ENCODE results near the gene MACROD2. TPM values are rescaled to one million over a fixed set of nuclear protein-coding genes. Genes with fewer than 3 reads are reported as not detected.

Gene MACROD2
- total and polyA plus RNA-seq, 2 donors (not counting 1 experiment from before 2014, with no cell fraction given): 5.3 to 6.7 TPM

- H3K9me3 ChIP-seq (ENCODE audit: control extremely low read depth in 1 of 3, control insufficient read depth in 2 of 3, insufficient read depth in 1 of 3, low read length in 2 of 3): peaks cover 8 to 9% (median 8%) of the 10 kb centered on the region in 3 donors
- no peaks in the 10 kb centered on the region for H4K20me1 ChIP-seq (ENCODE audit: control insufficient read depth, insufficient read depth, low read length, poor library complexity, severe bottlenecking)
- H3K4me1 ChIP-seq (ENCODE audit: control insufficient read depth in 2 of 2, insufficient read depth in 2 of 2, low read length in 2 of 2): peaks cover 38 to 48% of the 10 kb centered on the region in 2 donors
- H3K4me2 ChIP-seq (replicated peaks; ENCODE audit: low read depth, low read length, poor library complexity, severe bottlenecking): peak overlapping the region; percentile 44
- no CpG with 5 or more reads among the region's 1 CpG for WGBS (ENCODE audit: insufficient coverage)
- no peaks in the 10 kb centered on the region for H3K79me2 ChIP-seq (ENCODE audit: control insufficient read depth, insufficient read depth, low read length)
- H3K27ac Mint-ChIP-seq: peak overlapping the region; percentile 90
- peak overlapping the region; percentile 67 to 80 for H3K27ac ChIP-seq (ENCODE audit: low read length in 2 of 2)
- DNase-seq (peak; percentile 70), ATAC-seq (ENCODE audit: low read depth) (peak; percentile 82)
- H3K4me3 ChIP-seq (ENCODE audit: control extremely low read depth in 1 of 5, extremely low read depth in 1 of 5, insufficient read depth in 1 of 5, low read depth in 2 of 5, low read length in 4 of 5): no peak overlapping the region
- H3K36me3 ChIP-seq (replicated peaks in 1 of 2; ENCODE audit: control extremely low read depth in 1 of 2, control insufficient read depth in 1 of 2, extremely low read depth in 1 of 2, insufficient read depth in 2 of 2, low read length in 1 of 2): no peaks in the 10 kb centered on the region
- no peak for TF ChIP-seq EZH2 (IDR thresholded peaks at IDR 0.05; ENCODE audit: borderline replicate concordance, insufficient read depth, low read depth, low read length, poor library complexity, severe bottlenecking)
- TF ChIP-seq, protein P1, sequence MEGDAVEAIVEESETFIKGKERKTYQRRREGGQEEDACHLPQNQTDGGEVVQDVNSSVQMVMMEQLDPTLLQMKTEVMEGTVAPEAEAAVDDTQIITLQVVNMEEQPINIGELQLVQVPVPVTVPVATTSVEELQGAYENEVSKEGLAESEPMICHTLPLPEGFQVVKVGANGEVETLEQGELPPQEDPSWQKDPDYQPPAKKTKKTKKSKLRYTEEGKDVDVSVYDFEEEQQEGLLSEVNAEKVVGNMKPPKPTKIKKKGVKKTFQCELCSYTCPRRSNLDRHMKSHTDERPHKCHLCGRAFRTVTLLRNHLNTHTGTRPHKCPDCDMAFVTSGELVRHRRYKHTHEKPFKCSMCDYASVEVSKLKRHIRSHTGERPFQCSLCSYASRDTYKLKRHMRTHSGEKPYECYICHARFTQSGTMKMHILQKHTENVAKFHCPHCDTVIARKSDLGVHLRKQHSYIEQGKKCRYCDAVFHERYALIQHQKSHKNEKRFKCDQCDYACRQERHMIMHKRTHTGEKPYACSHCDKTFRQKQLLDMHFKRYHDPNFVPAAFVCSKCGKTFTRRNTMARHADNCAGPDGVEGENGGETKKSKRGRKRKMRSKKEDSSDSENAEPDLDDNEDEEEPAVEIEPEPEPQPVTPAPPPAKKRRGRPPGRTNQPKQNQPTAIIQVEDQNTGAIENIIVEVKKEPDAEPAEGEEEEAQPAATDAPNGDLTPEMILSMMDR (IDR thresholded peaks at IDR 0.05): no peak
- POLR2A ChIA-PET: interaction anchor here (0.7 to 1.3 kb wide), 3 partner anchors 15 to 351 kb away, joined by 3 read pairs; no protein-coding TSS in a partner anchor
- H3K9ac ChIP-seq (ENCODE audit: low read length): peak overlapping the region; percentile 5
- no peaks in the 10 kb centered on the region for H3K27me3 ChIP-seq (replicated peaks in 1 of 4; ENCODE audit: control extremely low read depth in 1 of 4, control insufficient read depth in 3 of 4, insufficient read depth in 4 of 4, low read length in 3 of 4)
- peaks cover 59% of the 10 kb centered on the region for H3K4me1 Mint-ChIP-seq
- CTCF ChIA-PET: interaction anchor here (1.2 kb wide), 2 partner anchors 19 to 406 kb away, joined by 3 read pairs; no protein-coding TSS in a partner anchor
- no peaks in the 10 kb centered on the region for H3K27me3 Mint-ChIP-seq
- H3K9me3 Mint-ChIP-seq (ENCODE audit: insufficient read depth): peaks cover 8% of the 10 kb centered on the region
- intact Hi-C loops (cut with micrococcal nuclease): loop anchor here (1.0 to 2.0 kb wide), 5 partner anchors 9 to 89 kb away; no protein-coding TSS in a partner anchor
- H3K4me3 Mint-ChIP-seq: peak overlapping the region; percentile 62
- H2AFZ ChIP-seq (ENCODE audit: insufficient read depth, low read depth, low read length, poor library complexity, severe bottlenecking): peak overlapping the region; percentile 65
These were observed 2074.2 kb downstream of the MACROD2 start for GRCh38 chr20:16069389-16070010.

- Histone ChIP-seq H3K27me3 (replicated peaks in 1 of 4; ENCODE audit: control extremely low read depth in 1 of 4, control insufficient read depth in 3 of 4, insufficient read depth in 4 of 4, low read length in 3 of 4) (no peaks in the 10 kb centered on the region), H3K9ac (ENCODE audit: low read length) (no peak overlapping the region), H2AFZ (ENCODE audit: insufficient read depth, low read depth, low read length, poor library complexity, severe bottlenecking) (peak overlapping the region; percentile 7), H3K27ac (ENCODE audit: low read length in 2 of 2) (no peak overlapping the region), H4K20me1 (ENCODE audit: control insufficient read depth, insufficient read depth, low read length, poor library complexity, severe bottlenecking) (no peaks in the 10 kb centered on the region), H3K4me3 (ENCODE audit: control extremely low read depth in 1 of 5, extremely low read depth in 1 of 5, insufficient read depth in 1 of 5, low read depth in 2 of 5, low read length in 4 of 5) (no peak overlapping the region), H3K36me3 (replicated peaks in 1 of 2; ENCODE audit: control extremely low read depth in 1 of 2, control insufficient read depth in 1 of 2, extremely low read depth in 1 of 2, insufficient read depth in 2 of 2, low read length in 1 of 2) (peaks cover 0 to 1% of the 10 kb centered on the region in 2 experiments), H3K79me2 (ENCODE audit: control insufficient read depth, insufficient read depth, low read length) (no peaks in the 10 kb centered on the region), H3K4me2 (replicated peaks; ENCODE audit: low read depth, low read length, poor library complexity, severe bottlenecking) (no peak overlapping the region), H3K9me3 (ENCODE audit: control extremely low read depth in 1 of 3, control insufficient read depth in 2 of 3, insufficient read depth in 1 of 3, low read length in 2 of 3) (peaks cover 7 to 9% (median 7%) of the 10 kb centered on the region in 3 donors), H3K4me1 (ENCODE audit: control insufficient read depth in 2 of 2, insufficient read depth in 2 of 2, low read length in 2 of 2) (peaks cover 34 to 56% of the 10 kb centered on the region in 2 donors)
- no peak for ATAC-seq (ENCODE audit: low read depth)
- peaks cover 9% of the 10 kb centered on the region for H3K9me3 Mint-ChIP-seq (ENCODE audit: insufficient read depth)
- TF ChIP-seq EZH2 (IDR thresholded peaks at IDR 0.05; ENCODE audit: borderline replicate concordance, insufficient read depth, low read depth, low read length, poor library complexity, severe bottlenecking): no peak
- TF ChIP-seq, protein P1 (IDR thresholded peaks at IDR 0.05): no peak
- WGBS (ENCODE audit: insufficient coverage): no CpG with 5 or more reads among the region's 1 CpG
- no peaks in the 10 kb centered on the region for H3K27me3 Mint-ChIP-seq
- H3K27ac Mint-ChIP-seq: no peak overlapping the region
- POLR2A ChIA-PET: no interaction called here
- CTCF ChIA-PET: interaction anchor here (0.7 to 1.1 kb wide), 2 partner anchors 9 to 19 kb away, joined by 3 read pairs; no protein-coding TSS in a partner anchor
- H3K4me1 Mint-ChIP-seq: peaks cover 58% of the 10 kb centered on the region
- no peak for DNase-seq
- intact Hi-C loops (cut with micrococcal nuclease): no loop called here
- no peak overlapping the region for H3K4me3 Mint-ChIP-seq
These were observed 2076.9 kb downstream of the MACROD2 start for GRCh38 chr20:16072220-16072619.
